BE2C (cell line): ENCODE data around the gene TTC33.

Experiments
- DNase-seq: peaks from one replicate; pipeline ENCODE4 v3.0.0-alpha.2; 2020
- H3K27me3 ChIP-seq: fragments of 250-450 bp; sonication (Bioruptor Pico); 2 replicates; pipeline ENCODE4 v1.5.1; 2020; ENCODE audit warnings: mild to moderate bottlenecking
- H3K36me3 ChIP-seq: fragments of 250-450 bp; sonication (Bioruptor Pico); 2 replicates; pipeline ENCODE4 v1.5.1; 2020; ENCODE audit warnings: mild to moderate bottlenecking
- H3K4me1 ChIP-seq: fragments of 250-450 bp; sonication (Bioruptor Pico); 2 replicates; pipeline ENCODE4 v1.5.1; 2020
- H3K4me3 ChIP-seq: 2 replicates; pipeline ENCODE4 v1.5.1; 2011; ENCODE audit warnings: low read depth, low read length
- H3K9me3 ChIP-seq: fragments of 250-450 bp; sonication (Bioruptor Pico); 2 replicates; pipeline ENCODE4 v1.5.1; 2020
- CTCF ChIP-seq: IDR thresholded peaks from 2 replicates; pipeline ENCODE4 v1.5.1; 2012; ENCODE audit warnings: mild to moderate bottlenecking, low read depth, low read length

TTC33 gene

DNA sequence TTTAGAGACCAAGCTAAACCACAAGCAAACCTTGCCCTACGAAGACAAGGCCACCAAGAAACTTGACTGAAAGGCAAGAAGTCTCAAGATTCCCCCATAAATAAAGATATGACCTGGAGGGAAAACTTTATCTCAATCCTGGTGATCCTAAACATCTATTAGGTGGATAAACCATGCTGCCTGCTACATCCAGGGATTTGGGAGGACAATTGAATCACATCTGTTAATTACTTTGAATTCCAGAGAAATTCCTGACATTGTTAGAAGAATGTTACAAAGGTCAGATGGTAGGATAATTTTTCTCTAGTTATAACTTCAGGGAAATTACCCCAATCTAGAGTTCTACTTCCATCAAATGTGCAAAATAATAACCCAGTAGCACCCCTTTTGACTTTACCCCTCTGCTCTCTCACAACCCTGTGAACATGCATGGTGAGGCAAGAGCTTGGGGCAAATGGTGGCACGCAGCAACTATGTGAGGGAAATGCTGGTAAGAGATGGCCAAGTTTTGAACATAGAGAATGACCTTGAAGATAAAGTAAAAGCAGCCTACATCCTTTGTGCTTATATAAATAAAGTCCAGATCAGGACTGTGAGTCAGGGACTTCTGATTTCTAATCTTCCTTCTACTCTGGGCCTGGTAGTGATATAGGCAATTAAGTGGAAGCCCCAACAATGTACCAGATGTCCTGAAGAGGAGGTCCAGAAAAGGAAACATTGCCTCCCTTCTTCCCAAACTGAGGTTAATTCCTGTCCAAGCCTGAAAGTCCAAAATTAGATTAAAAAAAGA lies 133.1 kb downstream of the TTC33 start:
- Histone ChIP-seq H3K4me1 (no peaks in the 10 kb centered on the region), H3K27me3 (no peaks in the 10 kb centered on the region), H3K36me3 (no peaks in the 10 kb centered on the region), H3K4me3 (no peak overlapping the region), H3K9me3 (no peaks in the 10 kb centered on the region)
- DNase-seq = no peak
- no peak for TF ChIP-seq CTCF

GRCh38 chr5:40619421-40619820 lies 136.3 kb downstream of the TTC33 start:
- no peak overlapping the region for H3K4me3 ChIP-seq
- TF ChIP-seq CTCF = no peak
- H3K9me3 ChIP-seq = no peaks in the 10 kb centered on the region
- no peaks in the 10 kb centered on the region for H3K36me3 ChIP-seq
- H3K4me1 ChIP-seq = no peaks in the 10 kb centered on the region
- no peaks in the 10 kb centered on the region for H3K27me3 ChIP-seq
- DNase-seq = no peak

- no peak for TF ChIP-seq CTCF
- H3K4me1 ChIP-seq = no peaks in the 10 kb centered on the region
- H3K9me3 ChIP-seq = no peaks in the 10 kb centered on the region
- no peaks in the 10 kb centered on the region for H3K36me3 ChIP-seq
- H3K27me3 ChIP-seq = no peaks in the 10 kb centered on the region
- H3K4me3 ChIP-seq = no peak overlapping the region
- no peak for DNase-seq
Observed at GRCh38 chr5:40618926-40619325, 136.8 kb downstream of the TTC33 start.

DNA sequence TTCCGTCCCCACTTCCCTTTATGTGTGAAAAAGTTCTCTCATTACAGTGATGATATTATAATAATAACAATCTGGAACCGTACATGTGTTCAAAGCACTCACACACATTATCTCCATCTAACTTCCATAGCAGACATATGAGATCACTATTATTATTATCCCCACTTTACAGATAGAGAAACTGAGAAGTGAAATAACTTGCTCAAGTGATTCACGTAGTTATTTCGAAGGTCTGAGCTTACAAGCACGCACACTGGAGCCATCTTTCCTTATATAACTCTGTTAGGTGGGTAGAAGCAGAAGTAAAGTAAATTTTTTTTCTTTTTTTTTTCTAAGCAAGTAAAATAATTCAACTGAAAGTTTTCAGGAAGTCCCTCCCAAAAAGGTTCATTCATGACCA lies 139.0 kb downstream of the TTC33 start:
- Histone ChIP-seq H3K36me3 (no peaks in the 10 kb centered on the region), H3K27me3 (no peaks in the 10 kb centered on the region), H3K4me1 (no peaks in the 10 kb centered on the region), H3K4me3 (no peak overlapping the region), H3K9me3 (no peaks in the 10 kb centered on the region)
- TF ChIP-seq CTCF = no peak
- no peak for DNase-seq

DNA sequence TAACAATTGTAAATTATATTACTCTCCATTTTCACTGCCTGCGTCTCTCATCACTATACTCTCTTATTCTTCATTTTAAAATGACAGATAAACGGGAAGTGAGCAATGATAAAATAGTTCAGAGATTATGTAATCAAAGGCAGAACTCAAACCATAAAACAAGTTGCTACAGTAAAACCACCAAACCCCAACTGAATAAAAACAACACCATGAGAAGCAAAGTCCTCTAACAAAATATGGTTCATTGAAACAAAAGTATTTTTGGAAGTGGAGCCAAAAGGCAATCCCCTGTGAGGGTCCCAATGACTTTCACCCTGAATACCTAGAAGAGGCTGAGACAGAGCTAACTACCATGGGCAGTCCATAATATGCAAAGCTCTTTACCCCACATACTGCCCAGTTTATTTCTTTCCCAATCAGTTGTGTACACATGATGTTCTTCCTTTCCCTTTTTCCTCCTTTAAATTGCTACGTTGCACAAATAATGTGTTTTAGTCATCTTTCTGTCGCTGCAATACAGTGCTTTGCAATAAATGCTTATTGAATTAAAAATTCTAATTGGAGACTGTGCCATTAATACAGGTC lies 140.1 kb downstream of the TTC33 start:
- Histone ChIP-seq H3K9me3 (no peaks in the 10 kb centered on the region), H3K27me3 (no peaks in the 10 kb centered on the region), H3K36me3 (no peaks in the 10 kb centered on the region), H3K4me1 (no peaks in the 10 kb centered on the region), H3K4me3 (no peak overlapping the region)
- no peak for DNase-seq
- TF ChIP-seq CTCF = no peak

DNA sequence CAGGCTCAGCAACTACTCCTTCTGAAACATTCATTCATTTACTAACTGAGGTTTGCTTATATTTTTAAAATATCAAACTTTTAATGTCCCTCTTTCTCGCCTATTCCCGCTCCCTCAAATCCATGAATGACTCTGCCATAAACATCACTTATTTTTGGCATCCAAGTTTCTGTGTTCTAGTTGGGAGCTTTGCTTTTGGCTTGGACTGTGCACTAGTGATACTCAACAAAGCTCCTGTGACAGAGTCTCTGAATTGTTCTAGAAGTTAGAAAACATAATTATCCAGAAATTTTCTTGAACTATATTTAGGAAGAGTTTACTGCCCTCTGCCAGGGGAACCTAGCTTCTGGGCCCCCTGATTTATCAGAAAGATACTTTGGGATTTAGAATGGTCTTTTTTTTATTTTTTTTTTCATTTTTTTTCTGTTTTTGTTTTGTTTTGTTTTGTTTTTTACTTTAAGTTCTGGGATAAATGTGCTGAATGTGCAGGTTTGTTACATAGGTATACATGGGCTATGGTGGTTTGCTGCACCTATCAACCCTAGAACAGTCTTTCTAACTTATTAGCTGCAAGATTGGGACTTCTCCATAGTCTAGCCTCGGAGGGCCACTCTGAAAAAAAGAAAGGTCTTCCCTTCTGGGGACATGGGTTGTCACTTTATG lies 140.7 kb downstream of the TTC33 start:
- no peaks in the 10 kb centered on the region for H3K9me3 ChIP-seq
- H3K27me3 ChIP-seq = no peaks in the 10 kb centered on the region
- no peaks in the 10 kb centered on the region for H3K4me1 ChIP-seq
- DNase-seq = no peak
- no peak for TF ChIP-seq CTCF
- H3K36me3 ChIP-seq = no peaks in the 10 kb centered on the region
- no peak overlapping the region for H3K4me3 ChIP-seq
